HepG2 (cell line): ENCODE data around the gene SASH1. TPM values are rescaled to one million over a fixed set of nuclear protein-coding genes. Genes with fewer than 3 reads are reported as not detected.

Experiments used
- CC2D1A ChIP-seq: sonication (generic); formaldehyde crosslinking; IDR thresholded peaks from 2 replicates; pipeline ENCODE4 v1.8.1; 2023; ENCODE audit warnings: mild to moderate bottlenecking, missing genetic modification reagents
- ISX ChIP-seq: sonication (generic); formaldehyde crosslinking; conservative IDR thresholded peaks from 2 replicates; pipeline ENCODE4 v1.5.0; 2020; ENCODE audit warnings: missing genetic modification reagents
- KMT2B ChIP-seq: IDR thresholded peaks from 2 replicates; pipeline ENCODE4 v1.6.1; 2016; ENCODE audit warnings: missing genetic modification reagents, missing compliant biosample characterization
- NR1H2 ChIP-seq: sonication (generic); formaldehyde crosslinking; IDR thresholded peaks from 2 replicates; pipeline ENCODE4 v1.8.1; 2022; ENCODE audit warnings: low read depth, missing genetic modification reagents, borderline replicate concordance
- PHF8 ChIP-seq: sonication (generic); formaldehyde crosslinking; IDR thresholded peaks from 2 replicates; pipeline ENCODE4 v1.5.0; 2020; ENCODE audit warnings: missing genetic modification reagents
- RELA ChIP-seq: sonication (generic); formaldehyde crosslinking; IDR thresholded peaks from 2 replicates; pipeline ENCODE4 v1.4.0; 2020; ENCODE audit warnings: missing genetic modification reagents
- RFXAP ChIP-seq: sonication (generic); formaldehyde crosslinking; IDR thresholded peaks from 2 replicates; pipeline ENCODE4 v1.4.0; 2020; ENCODE audit warnings: missing genetic modification reagents, borderline replicate concordance
- RNF2 ChIP-seq: fragments of 450-650 bp; conservative IDR thresholded peaks from 2 replicates; pipeline ENCODE4 v1.6.1; 2016; ENCODE audit warnings: low read depth
- polyA plus RNA-seq, 8 experiments: library from polyadenylated mRNA; depleted of rRNA in 3 of 8; stranded (reverse) in 7 of 8; unstranded in 1 of 8; fragments of >200 nt; fragmentation: Illumina TruSeq in 4 of 8; extraction: Trizol in 4 of 8; gene quantifications; 2 replicates each; pipeline versions ENCODE4 v1.2.1 to v1.2.3, GENCODE V29; 2011 to 2016; ENCODE audit warnings: low read depth in 4 of 8, missing spikeins in 1 of 8, mixed read lengths in 1 of 8; ENCODE audit not compliant: insufficient read depth in 1 of 8
- total RNA-seq, 5 experiments: library from RNA; depleted of rRNA; stranded (reverse); fragments of >200 nt; fragmentation: Illumina TruSeq; extraction: Trizol; gene quantifications; 2 replicates each; pipeline ENCODE4 v1.2.3, GENCODE V29; 2016; ENCODE audit warnings: low read depth in 1 of 5
- TF ChIP-seq, protein P1 (sequence below): sonication (generic); formaldehyde crosslinking; IDR thresholded peaks from 2 replicates; pipeline ENCODE4 v1.5.1; 2020; ENCODE audit warnings: mild to moderate bottlenecking, missing genetic modification reagents, borderline replicate concordance
- TF ChIP-seq, protein P2 (sequence below): sonication (generic); formaldehyde crosslinking; IDR thresholded peaks from 2 replicates; pipeline ENCODE4 v1.8.1; 2022; ENCODE audit warnings: low read depth, mild to moderate bottlenecking, missing genetic modification reagents
- TF ChIP-seq, protein P3 (sequence below): sonication (generic); formaldehyde crosslinking; IDR thresholded peaks from 2 replicates; pipeline ENCODE4 v1.8.0; 2022; ENCODE audit warnings: missing genetic modification reagents, mild to moderate bottlenecking, borderline replicate concordance
- TF ChIP-seq, protein P4 (sequence below): sonication (generic); formaldehyde crosslinking; IDR thresholded peaks from 2 replicates; pipeline ENCODE4 v1.4.0; 2020; ENCODE audit warnings: missing genetic modification reagents
- TF ChIP-seq, protein P5 (sequence below): sonication (generic); formaldehyde crosslinking; IDR thresholded peaks from 2 replicates; pipeline ENCODE4 v1.4.0; 2020; ENCODE audit warnings: missing genetic modification reagents, borderline replicate concordance

Gene SASH1
- total and polyA plus RNA-seq, 2 of the 13 experiments (the other 11 are each of a cell fraction or from before 2014, with no cell fraction given), result 7.5 to 8.2 TPM

DNA sequence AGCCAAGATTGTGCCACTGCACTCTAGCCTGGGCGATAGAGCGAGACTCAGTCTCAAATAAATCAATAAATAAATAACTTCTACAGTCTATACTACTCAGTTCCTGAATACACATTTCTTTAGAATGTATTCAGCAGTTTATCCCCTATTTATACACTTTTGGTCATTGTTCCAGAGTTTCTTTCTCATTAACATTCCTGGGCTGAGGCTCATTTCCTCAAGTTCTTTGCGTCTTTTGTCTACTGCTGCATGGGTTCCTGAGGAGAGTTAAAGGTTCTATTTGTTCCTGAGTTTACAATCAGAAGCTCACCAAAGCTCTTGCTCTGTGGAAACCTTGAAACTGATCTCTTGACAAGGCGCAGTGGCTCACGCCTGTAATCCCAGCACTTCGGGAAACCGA lies 37.7 kb upstream of the SASH1 start (continued):
- TF ChIP-seq, protein P1, sequence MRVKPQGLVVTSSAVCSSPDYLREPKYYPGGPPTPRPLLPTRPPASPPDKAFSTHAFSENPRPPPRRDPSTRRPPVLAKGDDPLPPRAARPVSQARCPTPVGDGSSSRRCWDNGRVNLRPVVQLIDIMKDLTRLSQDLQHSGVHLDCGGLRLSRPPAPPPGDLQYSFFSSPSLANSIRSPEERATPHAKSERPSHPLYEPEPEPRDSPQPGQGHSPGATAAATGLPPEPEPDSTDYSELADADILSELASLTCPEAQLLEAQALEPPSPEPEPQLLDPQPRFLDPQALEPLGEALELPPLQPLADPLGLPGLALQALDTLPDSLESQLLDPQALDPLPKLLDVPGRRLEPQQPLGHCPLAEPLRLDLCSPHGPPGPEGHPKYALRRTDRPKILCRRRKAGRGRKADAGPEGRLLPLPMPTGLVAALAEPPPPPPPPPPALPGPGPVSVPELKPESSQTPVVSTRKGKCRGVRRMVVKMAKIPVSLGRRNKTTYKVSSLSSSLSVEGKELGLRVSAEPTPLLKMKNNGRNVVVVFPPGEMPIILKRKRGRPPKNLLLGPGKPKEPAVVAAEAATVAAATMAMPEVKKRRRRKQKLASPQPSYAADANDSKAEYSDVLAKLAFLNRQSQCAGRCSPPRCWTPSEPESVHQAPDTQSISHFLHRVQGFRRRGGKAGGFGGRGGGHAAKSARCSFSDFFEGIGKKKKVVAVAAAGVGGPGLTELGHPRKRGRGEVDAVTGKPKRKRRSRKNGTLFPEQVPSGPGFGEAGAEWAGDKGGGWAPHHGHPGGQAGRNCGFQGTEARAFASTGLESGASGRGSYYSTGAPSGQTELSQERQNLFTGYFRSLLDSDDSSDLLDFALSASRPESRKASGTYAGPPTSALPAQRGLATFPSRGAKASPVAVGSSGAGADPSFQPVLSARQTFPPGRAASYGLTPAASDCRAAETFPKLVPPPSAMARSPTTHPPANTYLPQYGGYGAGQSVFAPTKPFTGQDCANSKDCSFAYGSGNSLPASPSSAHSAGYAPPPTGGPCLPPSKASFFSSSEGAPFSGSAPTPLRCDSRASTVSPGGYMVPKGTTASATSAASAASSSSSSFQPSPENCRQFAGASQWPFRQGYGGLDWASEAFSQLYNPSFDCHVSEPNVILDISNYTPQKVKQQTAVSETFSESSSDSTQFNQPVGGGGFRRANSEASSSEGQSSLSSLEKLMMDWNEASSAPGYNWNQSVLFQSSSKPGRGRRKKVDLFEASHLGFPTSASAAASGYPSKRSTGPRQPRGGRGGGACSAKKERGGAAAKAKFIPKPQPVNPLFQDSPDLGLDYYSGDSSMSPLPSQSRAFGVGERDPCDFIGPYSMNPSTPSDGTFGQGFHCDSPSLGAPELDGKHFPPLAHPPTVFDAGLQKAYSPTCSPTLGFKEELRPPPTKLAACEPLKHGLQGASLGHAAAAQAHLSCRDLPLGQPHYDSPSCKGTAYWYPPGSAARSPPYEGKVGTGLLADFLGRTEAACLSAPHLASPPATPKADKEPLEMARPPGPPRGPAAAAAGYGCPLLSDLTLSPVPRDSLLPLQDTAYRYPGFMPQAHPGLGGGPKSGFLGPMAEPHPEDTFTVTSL, result no peak
- TF ChIP-seq CC2D1A (CRISPR knock-in tag) (no peak), RELA (CRISPR knock-in tag) (no peak), RNF2 (no peak), RFXAP (CRISPR knock-in tag) (no peak), ISX (CRISPR knock-in tag) (no peak), PHF8 (CRISPR knock-in tag) (no peak), KMT2B (CRISPR knock-in tag) (no peak), NR1H2 (no peak)
- TF ChIP-seq, protein P2, sequence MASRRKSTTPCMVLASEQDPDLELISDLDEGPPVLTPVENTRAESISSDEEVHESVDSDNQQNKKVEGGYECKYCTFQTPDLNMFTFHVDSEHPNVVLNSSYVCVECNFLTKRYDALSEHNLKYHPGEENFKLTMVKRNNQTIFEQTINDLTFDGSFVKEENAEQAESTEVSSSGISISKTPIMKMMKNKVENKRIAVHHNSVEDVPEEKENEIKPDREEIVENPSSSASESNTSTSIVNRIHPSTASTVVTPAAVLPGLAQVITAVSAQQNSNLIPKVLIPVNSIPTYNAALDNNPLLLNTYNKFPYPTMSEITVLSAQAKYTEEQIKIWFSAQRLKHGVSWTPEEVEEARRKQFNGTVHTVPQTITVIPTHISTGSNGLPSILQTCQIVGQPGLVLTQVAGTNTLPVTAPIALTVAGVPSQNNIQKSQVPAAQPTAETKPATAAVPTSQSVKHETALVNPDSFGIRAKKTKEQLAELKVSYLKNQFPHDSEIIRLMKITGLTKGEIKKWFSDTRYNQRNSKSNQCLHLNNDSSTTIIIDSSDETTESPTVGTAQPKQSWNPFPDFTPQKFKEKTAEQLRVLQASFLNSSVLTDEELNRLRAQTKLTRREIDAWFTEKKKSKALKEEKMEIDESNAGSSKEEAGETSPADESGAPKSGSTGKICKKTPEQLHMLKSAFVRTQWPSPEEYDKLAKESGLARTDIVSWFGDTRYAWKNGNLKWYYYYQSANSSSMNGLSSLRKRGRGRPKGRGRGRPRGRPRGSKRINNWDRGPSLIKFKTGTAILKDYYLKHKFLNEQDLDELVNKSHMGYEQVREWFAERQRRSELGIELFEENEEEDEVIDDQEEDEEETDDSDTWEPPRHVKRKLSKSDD, result no peak
- TF ChIP-seq, protein P3, sequence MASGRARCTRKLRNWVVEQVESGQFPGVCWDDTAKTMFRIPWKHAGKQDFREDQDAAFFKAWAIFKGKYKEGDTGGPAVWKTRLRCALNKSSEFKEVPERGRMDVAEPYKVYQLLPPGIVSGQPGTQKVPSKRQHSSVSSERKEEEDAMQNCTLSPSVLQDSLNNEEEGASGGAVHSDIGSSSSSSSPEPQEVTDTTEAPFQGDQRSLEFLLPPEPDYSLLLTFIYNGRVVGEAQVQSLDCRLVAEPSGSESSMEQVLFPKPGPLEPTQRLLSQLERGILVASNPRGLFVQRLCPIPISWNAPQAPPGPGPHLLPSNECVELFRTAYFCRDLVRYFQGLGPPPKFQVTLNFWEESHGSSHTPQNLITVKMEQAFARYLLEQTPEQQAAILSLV, result no peak
- TF ChIP-seq, protein P4, sequence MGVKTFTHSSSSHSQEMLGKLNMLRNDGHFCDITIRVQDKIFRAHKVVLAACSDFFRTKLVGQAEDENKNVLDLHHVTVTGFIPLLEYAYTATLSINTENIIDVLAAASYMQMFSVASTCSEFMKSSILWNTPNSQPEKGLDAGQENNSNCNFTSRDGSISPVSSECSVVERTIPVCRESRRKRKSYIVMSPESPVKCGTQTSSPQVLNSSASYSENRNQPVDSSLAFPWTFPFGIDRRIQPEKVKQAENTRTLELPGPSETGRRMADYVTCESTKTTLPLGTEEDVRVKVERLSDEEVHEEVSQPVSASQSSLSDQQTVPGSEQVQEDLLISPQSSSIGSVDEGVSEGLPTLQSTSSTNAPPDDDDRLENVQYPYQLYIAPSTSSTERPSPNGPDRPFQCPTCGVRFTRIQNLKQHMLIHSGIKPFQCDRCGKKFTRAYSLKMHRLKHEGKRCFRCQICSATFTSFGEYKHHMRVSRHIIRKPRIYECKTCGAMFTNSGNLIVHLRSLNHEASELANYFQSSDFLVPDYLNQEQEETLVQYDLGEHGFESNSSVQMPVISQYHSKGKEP (CRISPR knock-in tag), result no peak
- TF ChIP-seq, protein P5, sequence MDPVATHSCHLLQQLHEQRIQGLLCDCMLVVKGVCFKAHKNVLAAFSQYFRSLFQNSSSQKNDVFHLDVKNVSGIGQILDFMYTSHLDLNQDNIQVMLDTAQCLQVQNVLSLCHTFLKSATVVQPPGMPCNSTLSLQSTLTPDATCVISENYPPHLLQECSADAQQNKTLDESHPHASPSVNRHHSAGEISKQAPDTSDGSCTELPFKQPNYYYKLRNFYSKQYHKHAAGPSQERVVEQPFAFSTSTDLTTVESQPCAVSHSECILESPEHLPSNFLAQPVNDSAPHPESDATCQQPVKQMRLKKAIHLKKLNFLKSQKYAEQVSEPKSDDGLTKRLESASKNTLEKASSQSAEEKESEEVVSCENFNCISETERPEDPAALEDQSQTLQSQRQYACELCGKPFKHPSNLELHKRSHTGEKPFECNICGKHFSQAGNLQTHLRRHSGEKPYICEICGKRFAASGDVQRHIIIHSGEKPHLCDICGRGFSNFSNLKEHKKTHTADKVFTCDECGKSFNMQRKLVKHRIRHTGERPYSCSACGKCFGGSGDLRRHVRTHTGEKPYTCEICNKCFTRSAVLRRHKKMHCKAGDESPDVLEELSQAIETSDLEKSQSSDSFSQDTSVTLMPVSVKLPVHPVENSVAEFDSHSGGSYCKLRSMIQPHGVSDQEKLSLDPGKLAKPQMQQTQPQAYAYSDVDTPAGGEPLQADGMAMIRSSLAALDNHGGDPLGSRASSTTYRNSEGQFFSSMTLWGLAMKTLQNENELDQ (CRISPR knock-in tag), result no peak
